ENCODE results near the gene SVOPL. TPM values are rescaled to one million over a fixed set of nuclear protein-coding genes. Genes with fewer than 3 reads are reported as not detected.

Gene SVOPL
- total and polyA plus RNA-seq, 5 donors = not detected

- Histone ChIP-seq H3K27me3 (ENCODE audit: control insufficient read depth, insufficient read depth) (no peaks in the 10 kb centered on the region), H3K4me1 (ENCODE audit: control insufficient read depth, insufficient read depth, low read length) (no peaks in the 10 kb centered on the region), H3K4me3 (ENCODE audit: low read length) (no peak overlapping the region), H3K9me3 (ENCODE audit: control insufficient read depth, low read length) (no peaks in the 10 kb centered on the region), H3K27ac (ENCODE audit: low read length) (no peak overlapping the region)
- intact Hi-C loops (cut with DNase I) = no loop called here
- WGBS = 89% methylated on average over 1 of the region's 1 CpG
- no peak for ATAC-seq
- no peak for DNase-seq
These were observed 122.0 kb downstream of the SVOPL start for GRCh38 chr7:138579136-138579535.

DNA sequence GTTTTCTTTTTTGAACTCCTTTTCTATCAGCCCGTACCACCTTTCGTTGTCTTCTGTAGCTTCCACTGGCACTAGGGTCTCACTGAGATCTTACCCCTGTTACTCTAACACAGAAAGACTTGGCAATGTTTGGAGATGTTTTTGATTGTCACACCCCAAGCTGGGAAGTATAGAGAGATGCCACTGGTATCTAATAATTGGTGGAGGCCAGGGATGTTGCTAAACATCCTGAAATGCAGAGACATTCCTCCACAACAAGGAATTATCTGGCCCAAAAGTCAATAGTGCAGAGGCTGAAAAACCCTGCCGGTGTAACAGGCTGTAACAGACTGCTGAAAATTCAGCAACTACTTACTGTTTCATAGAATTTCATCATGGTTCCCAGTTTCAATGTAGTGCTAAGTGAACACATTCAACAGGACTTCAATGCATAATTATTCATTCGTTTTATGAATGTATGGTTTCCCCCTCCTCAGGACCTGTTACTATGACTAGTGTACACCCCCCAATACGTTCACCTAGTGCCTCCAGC is 125.2 kb downstream of the SVOPL start:
- Histone ChIP-seq H3K27me3 (ENCODE audit: control insufficient read depth, insufficient read depth) (no peaks in the 10 kb centered on the region), H3K9me3 (ENCODE audit: control insufficient read depth, low read length) (no peaks in the 10 kb centered on the region), H3K4me3 (ENCODE audit: low read length) (no peak overlapping the region), H3K27ac (ENCODE audit: low read length) (no peak overlapping the region), H3K4me1 (ENCODE audit: control insufficient read depth, insufficient read depth, low read length) (no peaks in the 10 kb centered on the region)
- DNase-seq (no peak), ATAC-seq (no peak)
- intact Hi-C loops (cut with DNase I) = no loop called here
- 98% methylated on average over 5 of the region's 5 CpGs for whole genome bisulfite sequencing

DNA sequence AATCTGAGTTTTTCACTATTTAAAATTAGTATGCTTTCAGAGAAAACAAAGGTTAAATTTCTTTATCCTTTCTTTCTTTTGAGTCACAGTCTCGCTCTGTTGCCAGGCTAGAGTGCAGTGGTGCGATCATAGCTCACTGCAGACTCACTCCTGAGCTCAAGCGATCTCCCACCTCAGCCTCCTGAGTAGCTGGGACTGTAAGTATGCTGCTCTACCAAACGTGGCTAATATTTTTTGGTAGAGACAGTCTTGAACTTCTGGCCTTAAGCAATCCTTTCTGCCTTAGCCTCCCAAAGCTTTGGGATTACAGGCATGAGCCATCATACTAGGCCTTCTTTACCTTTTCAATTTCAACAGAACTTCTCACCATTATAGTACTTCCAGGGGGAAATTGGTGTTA is 127.4 kb downstream of the SVOPL start:
- 65% methylated on average over 4 of the region's 4 CpGs for WGBS
- no peaks in the 10 kb centered on the region for H3K9me3 ChIP-seq (ENCODE audit: control insufficient read depth, low read length)
- DNase-seq = no peak
- intact Hi-C loops (cut with DNase I) = no loop called here
- H3K27me3 ChIP-seq (ENCODE audit: control insufficient read depth, insufficient read depth) = no peaks in the 10 kb centered on the region
- H3K27ac ChIP-seq (ENCODE audit: low read length) = no peak overlapping the region
- ATAC-seq = no peak
- no peak overlapping the region for H3K4me3 ChIP-seq (ENCODE audit: low read length)
- no peaks in the 10 kb centered on the region for H3K4me1 ChIP-seq (ENCODE audit: control insufficient read depth, insufficient read depth, low read length)

DNA sequence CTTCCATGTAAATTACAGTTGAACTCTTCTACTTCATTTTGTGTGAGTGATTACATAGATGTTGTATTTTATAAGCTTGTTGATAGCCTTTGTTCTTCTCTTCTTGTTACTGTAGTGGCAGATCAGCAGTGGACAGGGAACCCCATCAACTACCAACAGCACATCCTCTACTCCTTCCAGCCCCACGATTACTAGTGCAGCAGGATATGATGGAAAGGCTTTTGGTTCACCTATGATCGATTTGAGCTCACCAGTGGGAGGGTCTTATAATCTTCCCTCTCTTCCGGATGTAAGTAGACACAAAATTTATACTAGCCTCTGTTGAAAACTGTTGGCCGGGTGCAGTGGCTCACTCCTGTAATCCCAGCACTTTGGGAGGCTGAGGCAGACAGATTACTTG is 130.4 kb downstream of the SVOPL start:
- Histone ChIP-seq H3K9me3 (ENCODE audit: control insufficient read depth, low read length) (no peaks in the 10 kb centered on the region), H3K4me3 (ENCODE audit: low read length) (no peak overlapping the region), H3K4me1 (ENCODE audit: control insufficient read depth, insufficient read depth, low read length) (no peaks in the 10 kb centered on the region), H3K27ac (ENCODE audit: low read length) (no peak overlapping the region), H3K27me3 (ENCODE audit: control insufficient read depth, insufficient read depth) (no peaks in the 10 kb centered on the region)
- intact Hi-C loops (cut with DNase I) = no loop called here
- DNase-seq (no peak), ATAC-seq (no peak)
- WGBS = 97% methylated on average over 4 of the region's 4 CpGs

GRCh38 chr7:138569418-138569817 is 131.7 kb downstream of the SVOPL start:
- Histone ChIP-seq H3K4me1 (ENCODE audit: control insufficient read depth, insufficient read depth, low read length) (no peaks in the 10 kb centered on the region), H3K27ac (ENCODE audit: low read length) (no peak overlapping the region), H3K9me3 (ENCODE audit: control insufficient read depth, low read length) (peaks cover under 1% of the 10 kb centered on the region), H3K27me3 (ENCODE audit: control insufficient read depth, insufficient read depth) (no peaks in the 10 kb centered on the region), H3K4me3 (ENCODE audit: low read length) (no peak overlapping the region)
- intact Hi-C loops (cut with DNase I) = no loop called here
- ATAC-seq = no peak
- 97% methylated on average over 3 of the region's 3 CpGs for WGBS
- DNase-seq = no peak

DNA sequence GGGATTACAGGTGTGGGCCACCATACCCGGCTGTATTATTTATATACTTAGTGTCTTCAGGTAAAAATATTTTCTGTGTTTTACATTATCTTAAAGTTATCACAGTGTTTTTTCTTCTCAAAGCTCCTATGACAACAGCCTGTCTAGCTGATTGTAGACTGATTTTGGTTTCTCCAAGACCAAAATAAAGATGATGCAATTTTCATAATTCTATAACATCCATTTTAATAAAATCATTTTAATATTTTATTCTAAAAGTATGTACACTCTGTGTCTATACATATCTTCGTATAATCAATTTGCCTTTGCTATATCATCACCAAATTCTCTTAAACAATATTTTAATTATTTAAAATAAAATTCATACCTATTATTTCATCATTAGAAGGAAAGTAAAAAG is 132.5 kb downstream of the SVOPL start:
- ATAC-seq (no peak), DNase-seq (no peak)
- Histone ChIP-seq H3K4me1 (ENCODE audit: control insufficient read depth, insufficient read depth, low read length) (no peaks in the 10 kb centered on the region), H3K27me3 (ENCODE audit: control insufficient read depth, insufficient read depth) (no peaks in the 10 kb centered on the region), H3K27ac (ENCODE audit: low read length) (no peak overlapping the region), H3K4me3 (ENCODE audit: low read length) (no peak overlapping the region), H3K9me3 (ENCODE audit: control insufficient read depth, low read length) (peaks cover 2% of the 10 kb centered on the region)
- intact Hi-C loops (cut with DNase I) = no loop called here
- 97% methylated on average over 2 of the region's 2 CpGs for WGBS

GRCh38 chr7:138565451-138566114 is 135.6 kb downstream of the SVOPL start:
- DNase-seq (no peak), ATAC-seq (no peak)
- no peak overlapping the region for H3K4me3 ChIP-seq (ENCODE audit: low read length)
- H3K27ac ChIP-seq (ENCODE audit: low read length) = no peak overlapping the region
- H3K27me3 ChIP-seq (ENCODE audit: control insufficient read depth, insufficient read depth) = no peaks in the 10 kb centered on the region
- WGBS = 96% methylated on average over 8 of the region's 8 CpGs
- intact Hi-C loops (cut with DNase I) = no loop called here
- peaks cover 2% of the 10 kb centered on the region for H3K9me3 ChIP-seq (ENCODE audit: control insufficient read depth, low read length)
- no peaks in the 10 kb centered on the region for H3K4me1 ChIP-seq (ENCODE audit: control insufficient read depth, insufficient read depth, low read length)

GRCh38 chr7:138565071-138565450 is 136.1 kb downstream of the SVOPL start:
- 93% methylated on average over 8 of the region's 8 CpGs for WGBS
- H3K4me1 ChIP-seq (ENCODE audit: control insufficient read depth, insufficient read depth, low read length) = no peaks in the 10 kb centered on the region
- H3K27me3 ChIP-seq (ENCODE audit: control insufficient read depth, insufficient read depth) = no peaks in the 10 kb centered on the region
- H3K9me3 ChIP-seq (ENCODE audit: control insufficient read depth, low read length) = peaks cover 2% of the 10 kb centered on the region
- intact Hi-C loops (cut with DNase I) = no loop called here
- H3K27ac ChIP-seq (ENCODE audit: low read length) = no peak overlapping the region
- no peak for ATAC-seq
- DNase-seq = no peak
- no peak overlapping the region for H3K4me3 ChIP-seq (ENCODE audit: low read length)

GRCh38 chr7:138564365-138564764 is 136.8 kb downstream of the SVOPL start:
- Histone ChIP-seq H3K4me1 (ENCODE audit: control insufficient read depth, insufficient read depth, low read length) (no peaks in the 10 kb centered on the region), H3K27ac (ENCODE audit: low read length) (no peak overlapping the region), H3K9me3 (ENCODE audit: control insufficient read depth, low read length) (peaks cover 2% of the 10 kb centered on the region), H3K4me3 (ENCODE audit: low read length) (no peak overlapping the region), H3K27me3 (ENCODE audit: control insufficient read depth, insufficient read depth) (no peaks in the 10 kb centered on the region)
- WGBS = 94% methylated on average over 5 of the region's 5 CpGs
- ATAC-seq (no peak), DNase-seq (no peak)
- intact Hi-C loops (cut with DNase I) = no loop called here

DNA sequence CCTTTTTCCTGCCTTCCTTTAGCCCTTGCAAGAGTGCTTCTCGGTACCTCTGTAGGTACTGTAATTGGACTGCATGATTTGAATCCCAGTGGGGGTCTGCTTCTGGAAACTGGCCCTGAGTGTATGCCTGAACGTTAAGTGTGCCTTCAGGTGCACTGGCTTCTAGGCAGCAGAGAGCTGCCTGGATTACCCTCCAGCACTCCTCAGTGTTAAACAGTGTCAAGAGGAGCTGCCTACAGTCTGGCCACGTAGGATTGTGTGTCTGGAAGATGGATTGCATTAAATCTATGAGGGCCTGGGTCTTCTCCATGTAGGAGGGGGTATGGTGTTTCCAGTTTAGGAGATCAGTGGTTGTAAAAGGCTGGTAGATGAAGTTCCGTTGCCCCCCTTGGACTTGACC is 137.4 kb downstream of the SVOPL start:
- DNase-seq = peak in 1 of 3 donors; percentile 14
- no peaks in the 10 kb centered on the region for H3K4me1 ChIP-seq (ENCODE audit: control insufficient read depth, insufficient read depth, low read length)
- H3K27ac ChIP-seq (ENCODE audit: low read length) = no peak overlapping the region
- H3K27me3 ChIP-seq (ENCODE audit: control insufficient read depth, insufficient read depth) = no peaks in the 10 kb centered on the region
- H3K4me3 ChIP-seq (ENCODE audit: low read length) = no peak overlapping the region
- 86% methylated on average over 4 of the region's 4 CpGs for WGBS
- intact Hi-C loops (cut with DNase I) = no loop called here
- H3K9me3 ChIP-seq (ENCODE audit: control insufficient read depth, low read length) = peaks cover 2% of the 10 kb centered on the region
- ATAC-seq = no peak

- DNase-seq (no peak), ATAC-seq (no peak)
- H3K27ac ChIP-seq (ENCODE audit: low read length) = no peak overlapping the region
- H3K27me3 ChIP-seq (ENCODE audit: control insufficient read depth, insufficient read depth) = no peaks in the 10 kb centered on the region
- WGBS = 97% methylated on average over 5 of the region's 5 CpGs
- H3K9me3 ChIP-seq (ENCODE audit: control insufficient read depth, low read length) = peaks cover 15% of the 10 kb centered on the region
- intact Hi-C loops (cut with DNase I) = no loop called here
- no peak overlapping the region for H3K4me3 ChIP-seq (ENCODE audit: low read length)
- H3K4me1 ChIP-seq (ENCODE audit: control insufficient read depth, insufficient read depth, low read length) = no peaks in the 10 kb centered on the region
These were observed 141.7 kb downstream of the SVOPL start for GRCh38 chr7:138559448-138559847.
